ENCODE results near the gene P2RY6.

The P2RY6 gene

GRCh38 chr11:73237471-73238290, 34.5 kb upstream of the P2RY6 start:
- DNase-seq: no peak

DNA sequence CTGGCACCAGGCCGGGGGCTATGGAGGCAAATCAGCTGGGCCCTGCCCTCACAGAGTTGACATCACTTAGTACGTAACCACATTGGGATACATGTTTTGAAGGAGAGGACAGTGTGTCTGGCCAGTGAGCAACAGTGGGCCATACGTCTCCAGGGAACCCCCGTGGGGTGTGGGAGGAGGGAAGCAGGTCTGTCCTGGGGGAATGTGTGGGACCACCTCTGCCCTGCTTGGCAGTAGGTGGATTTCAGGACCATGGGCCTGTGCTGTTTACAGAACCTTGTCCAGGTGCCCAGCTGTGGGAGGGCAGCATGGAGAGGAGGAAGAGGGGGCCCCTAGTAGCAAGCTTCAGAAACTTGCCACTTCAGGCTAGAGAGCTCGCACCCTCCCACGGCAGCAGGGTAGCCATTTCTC, 33.0 kb upstream of the P2RY6 start:
- no peak for DNase-seq

DNA sequence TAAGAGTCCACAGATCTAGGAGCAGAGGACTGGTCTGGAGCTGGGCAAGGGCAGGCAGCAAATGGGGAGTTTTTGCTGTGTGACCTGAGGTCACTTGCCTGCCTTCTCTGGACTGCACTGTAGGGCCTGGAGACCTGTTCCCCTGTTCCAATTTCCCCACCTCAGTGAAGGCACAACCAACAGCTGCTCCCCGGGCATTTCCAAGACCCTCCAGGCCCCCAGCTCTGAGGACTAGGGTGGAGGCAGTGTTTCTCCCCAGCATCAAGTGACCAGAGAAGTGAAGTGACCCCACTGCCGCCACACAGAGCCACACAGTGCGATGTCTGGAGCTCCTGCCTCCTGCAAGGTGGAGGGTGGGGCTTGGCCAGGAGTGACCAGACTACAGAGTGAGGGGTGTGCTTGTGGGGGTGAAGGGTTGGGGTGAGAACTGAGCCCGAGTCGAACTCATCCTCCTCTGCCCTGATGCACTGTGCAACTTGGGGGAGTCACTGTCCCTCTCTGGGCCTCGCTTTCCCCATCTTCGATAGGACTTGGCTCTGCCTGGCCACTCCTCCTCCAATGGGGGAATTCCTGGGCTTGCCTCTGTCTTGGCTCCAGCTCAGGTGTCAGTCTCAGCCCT, 32.5 kb upstream of the P2RY6 start:
- DNase-seq: no peak

DNA sequence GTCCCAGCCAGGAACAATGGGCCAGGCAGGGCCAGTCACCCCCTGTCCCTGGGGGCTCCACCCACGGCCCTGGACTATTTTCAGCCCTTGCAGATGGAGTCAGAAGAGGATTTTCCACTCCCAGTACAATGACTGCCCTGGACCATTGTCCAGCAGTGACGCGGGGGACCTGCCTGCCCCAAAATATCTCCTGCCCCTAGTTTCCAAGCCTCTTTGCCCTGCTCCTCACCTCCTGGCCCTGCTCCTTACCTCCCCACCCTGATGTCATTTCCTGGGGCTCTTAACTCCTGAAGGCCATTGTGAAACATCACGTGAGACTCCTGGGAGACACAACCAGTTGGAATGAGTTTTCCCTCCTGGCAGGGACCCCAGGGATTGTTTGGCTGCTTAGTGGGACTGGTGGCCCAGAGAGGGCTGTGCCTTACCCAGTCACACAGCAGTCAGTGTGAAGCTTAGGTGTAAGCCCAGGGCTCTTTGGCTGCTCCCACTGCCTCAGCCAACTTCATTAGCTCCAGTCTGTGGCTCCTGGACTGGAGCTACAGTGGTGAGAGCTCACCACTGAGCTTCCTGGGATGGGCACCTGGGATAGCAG, 31.9 kb upstream of the P2RY6 start:
- no peak for DNase-seq

- DNase-seq: no peak
Observed at GRCh38 chr11:73241300-73241699, 30.8 kb upstream of the P2RY6 start.

- peak; percentile 67 for DNase-seq
Observed at GRCh38 chr11:73242251-73243092, 29.7 kb upstream of the P2RY6 start.

DNA sequence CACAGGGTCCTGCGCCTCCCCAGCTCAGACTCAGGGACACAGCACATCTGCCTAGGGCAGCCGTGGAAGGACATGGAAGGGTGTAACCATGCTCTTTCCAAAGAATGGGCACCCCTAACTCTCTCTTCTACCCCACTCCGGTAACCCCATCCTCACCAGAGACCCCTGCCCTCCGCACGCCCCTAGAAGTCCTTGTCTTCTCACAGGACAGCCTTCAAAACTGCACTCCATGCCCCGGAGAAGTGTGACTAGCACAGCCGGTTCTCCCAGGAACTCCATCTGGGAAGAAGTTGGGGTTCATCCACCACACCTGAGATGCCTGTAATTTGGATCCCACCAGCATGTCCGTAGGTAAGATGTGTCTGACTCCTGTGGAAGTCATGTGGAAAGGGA, 29.0 kb upstream of the P2RY6 start:
- DNase-seq: no peak

DNA sequence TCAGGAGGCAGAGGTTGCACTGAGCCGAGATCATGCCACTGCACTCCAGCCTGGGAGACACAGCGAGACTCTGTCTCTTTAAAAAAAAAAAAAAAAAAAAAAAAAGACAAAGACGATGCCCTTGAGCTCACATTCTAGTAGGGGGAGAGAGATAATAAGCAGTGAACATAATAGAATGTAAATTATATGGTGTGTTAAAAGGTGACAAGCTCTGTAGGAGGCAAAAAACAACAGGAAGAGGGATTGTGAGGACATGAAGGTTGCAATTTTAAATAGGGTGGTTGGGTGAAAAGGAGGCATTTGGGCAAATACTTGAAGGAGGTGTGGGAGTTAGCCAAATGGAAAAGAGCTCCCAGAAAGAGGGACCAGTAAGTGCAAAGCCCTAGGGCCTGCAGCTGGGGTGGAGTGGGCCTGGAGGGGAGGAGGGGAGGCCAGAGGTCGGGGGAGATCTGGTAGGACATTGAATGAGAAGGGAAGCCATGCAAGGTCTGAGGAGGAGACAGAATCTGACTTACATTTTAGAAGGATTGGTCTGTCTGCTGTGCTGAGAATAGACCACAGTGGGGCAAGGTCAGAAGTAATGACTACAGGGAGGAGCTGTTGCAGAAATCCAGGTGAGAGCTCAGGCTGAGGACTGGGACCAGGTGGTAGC, 27.4 kb upstream of the P2RY6 start:
- no peak for DNase-seq

GRCh38 chr11:73245461-73245860, 26.7 kb upstream of the P2RY6 start:
- DNase-seq: no peak

DNA sequence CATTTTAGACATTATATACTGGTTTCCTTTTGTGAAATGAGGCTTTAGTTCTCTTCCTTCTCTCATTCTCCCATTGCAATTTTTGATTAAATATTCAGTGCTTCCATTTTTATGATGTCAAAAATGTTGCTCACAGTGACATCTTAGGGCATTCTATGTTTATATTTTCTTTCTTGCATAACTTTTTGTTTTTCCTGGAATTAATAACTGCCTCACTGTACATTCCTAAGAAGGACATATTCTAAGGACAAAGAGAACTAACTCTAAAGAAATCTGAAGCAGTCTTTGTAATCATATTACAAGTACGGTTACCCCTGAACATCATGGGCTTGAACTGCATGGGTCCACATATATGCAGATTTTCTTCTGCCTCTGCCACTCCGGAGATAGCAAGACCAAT, 25.8 kb upstream of the P2RY6 start:
- no peak for DNase-seq

DNA sequence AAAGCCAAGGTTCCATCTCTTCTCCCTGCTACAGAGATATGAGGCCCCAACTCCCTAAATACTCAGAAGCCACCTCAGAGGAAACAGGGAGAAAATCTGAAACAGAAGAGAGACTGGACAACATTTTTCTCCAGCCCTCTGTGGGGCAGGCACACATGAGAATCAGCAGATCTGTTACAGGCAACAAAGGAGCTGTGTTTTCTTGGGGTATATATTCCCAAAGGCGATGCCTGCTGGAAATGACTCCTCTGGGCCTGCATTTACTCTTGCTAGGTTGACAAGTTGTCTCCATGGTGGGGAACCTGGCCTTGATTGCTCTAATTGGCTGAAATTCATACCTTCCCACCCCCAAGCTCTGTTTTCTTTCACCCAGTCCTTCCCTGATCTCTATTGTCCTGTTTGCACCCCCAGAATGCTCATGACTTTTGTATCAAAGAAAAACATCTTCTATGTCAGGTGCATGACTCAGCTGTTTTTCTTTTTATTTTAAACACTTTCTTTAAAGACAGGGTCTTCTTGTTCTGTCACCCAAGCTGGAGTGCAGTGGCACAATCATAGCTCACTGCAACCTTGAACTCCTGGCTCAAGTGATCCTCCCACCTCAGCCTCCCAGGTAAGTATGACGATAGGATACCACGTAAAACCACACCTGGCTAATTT, 23.5 kb upstream of the P2RY6 start:
- no peak for DNase-seq

GRCh38 chr11:73249304-73249703, 22.8 kb upstream of the P2RY6 start:
- DNase-seq: no peak

DNA sequence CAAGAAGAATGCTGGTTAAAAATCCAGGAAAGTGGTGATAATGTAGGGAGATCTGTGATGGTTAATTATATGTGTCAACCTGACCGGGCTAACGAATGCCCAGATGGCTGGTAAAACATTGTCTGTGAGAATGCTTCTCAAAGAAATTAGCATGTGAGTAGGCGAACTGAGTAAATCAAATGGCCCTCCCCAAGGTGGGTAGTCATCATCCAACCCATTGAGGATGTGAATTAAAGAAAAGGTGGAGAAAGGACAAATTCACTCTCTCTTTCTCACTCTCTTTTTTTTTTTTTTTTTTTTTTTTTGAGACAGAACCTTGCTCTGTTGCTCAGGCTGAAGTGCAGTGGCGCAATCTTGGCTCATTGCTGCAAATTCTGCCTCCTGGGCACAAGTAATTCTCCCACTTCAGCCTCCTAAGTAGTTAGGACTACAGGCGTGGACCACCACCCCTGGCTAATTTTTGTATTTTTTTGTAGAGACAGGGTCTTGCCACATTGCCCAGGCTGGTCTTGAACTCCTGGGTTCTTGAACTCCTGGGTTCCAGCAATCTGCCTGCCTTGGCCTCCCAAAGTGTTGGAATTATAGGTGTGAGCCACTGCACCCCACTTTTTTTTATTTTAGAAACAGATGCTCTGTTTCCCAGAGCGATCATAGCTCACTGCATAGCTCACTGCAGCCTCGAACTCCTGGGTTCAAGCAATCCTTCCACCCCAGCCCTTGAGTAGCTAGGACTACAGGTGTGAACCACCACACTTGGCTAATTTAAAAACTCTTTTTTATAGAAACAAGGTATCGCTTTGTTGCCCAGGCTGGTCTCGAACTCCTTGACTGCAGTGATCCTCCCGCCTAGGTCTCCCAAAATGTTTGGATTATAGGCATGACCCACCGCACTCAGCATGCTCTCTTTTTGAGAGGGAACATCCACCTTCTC, 22.0 kb upstream of the P2RY6 start:
- no peak for DNase-seq

DNA sequence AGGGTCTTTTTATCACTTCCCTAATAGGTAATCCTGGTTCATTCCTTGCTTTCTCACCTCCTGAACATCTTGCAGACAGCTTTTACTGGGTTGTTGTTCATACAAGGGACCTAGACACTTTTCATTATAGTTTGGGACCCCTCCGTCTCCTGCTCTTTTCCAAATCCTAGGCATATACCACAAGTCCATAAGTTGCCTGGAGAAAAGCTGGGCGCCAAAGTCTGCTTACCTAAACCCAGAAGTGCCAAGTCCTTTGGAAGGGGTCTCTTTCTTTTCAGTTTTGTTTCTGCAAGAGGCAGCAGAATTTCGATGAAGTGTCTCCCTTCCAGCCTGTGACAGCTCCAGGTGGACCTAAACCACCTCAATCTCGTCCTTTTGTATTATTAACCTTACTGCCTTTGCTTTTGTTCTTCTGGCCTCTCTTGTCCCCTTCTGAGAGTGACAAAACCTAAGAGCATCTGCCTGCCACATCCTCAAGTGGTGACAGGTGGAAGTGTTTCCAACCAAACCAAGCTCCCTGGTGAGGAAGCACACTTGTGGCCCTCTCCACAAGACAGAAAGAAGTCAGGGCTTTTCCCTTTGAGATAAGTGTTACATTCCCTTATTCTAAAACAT, 19.5 kb upstream of the P2RY6 start:
- DNase-seq: no peak

DNA sequence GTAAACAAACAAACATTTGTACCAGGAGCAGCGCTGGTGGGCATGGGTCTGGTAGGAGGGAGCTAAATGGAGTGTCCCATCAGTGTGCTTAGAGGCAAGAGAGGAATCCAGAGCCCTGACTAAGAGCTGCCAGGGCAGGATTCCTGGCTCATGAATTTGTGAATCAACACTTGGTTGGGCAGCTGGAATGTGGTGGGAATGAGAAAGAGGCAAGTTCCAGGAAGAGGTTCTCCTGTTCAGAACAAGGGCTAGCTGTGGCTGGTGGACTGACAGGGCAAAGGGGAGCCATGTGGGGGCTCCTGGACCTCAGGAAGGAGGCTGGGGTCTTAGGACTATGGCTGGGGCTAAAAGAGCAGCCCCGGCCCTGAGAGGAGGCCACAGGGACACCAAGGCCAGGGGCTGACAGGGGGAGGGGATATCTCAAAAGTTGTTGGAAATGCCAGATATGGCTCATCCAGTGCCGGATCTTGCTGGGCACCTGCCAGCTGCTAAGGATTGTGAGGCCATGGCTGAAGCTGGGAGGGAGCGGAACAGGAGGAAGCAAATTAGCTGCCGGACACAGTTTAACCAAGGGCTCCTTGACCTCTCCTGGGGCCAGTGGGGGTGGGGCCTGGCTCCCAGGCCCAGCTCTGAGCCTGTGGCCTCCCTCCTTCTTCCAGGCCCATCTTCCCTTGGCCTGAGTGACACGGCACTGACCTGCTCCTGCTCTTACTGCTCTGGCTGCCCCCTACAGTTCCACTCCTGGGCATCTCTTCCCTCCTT, 14.6 kb upstream of the P2RY6 start:
- no peak for DNase-seq

DNA sequence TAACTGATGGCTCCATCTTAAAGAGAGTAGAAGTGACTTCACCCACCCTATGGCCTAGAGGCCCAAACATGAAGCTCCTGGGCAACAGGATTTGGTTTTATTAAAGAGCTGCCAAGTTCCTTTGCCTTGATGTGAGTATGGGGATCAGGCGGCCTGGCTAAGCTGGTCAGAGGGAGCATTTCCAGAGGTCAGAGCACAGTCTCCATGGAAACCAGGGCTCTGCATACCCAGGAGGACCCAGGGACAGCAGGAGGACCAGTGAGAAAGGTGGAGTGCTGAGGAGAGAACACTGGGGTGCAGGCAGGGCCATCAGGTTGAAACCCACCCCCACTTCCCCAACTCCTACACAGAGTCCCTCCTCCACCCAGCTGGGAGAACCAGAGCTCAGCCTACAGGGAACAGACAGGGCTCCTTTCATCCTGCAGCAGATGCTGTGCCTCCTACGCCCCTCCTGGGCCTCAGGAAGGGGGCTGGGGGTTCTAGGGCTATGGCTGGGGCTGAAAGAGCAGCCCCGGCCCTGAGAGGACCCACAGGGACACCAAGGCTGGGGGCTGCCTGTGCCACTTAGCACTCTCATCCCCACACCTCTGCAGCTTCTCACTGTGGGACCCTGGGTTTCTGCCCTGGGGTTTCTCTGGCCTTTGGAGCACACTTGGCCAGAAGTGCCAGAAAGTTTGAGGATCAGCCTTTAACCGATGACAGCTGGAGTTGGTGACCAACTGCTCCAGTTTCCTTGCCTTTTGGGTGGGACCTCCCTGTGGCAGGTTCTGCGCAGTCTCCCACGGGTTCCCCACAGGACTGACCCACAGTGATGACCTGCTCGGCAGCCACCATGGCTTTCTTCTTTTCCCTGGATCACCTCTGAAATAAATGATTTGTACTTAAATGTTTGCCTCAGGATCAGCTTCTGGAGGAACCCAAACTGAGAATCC, 13.8 kb upstream of the P2RY6 start:
- DNase-seq: no peak

GRCh38 chr11:73259406-73260126, 12.6 kb upstream of the P2RY6 start:
- no peak for DNase-seq

- no peak for DNase-seq
Observed at GRCh38 chr11:73260127-73260457, 12.0 kb upstream of the P2RY6 start.

All from DMS153 (cell line).